ENCODE results near the gene IGFBP7.
A peak's percentile ranks its signal among the peaks of the same experiment; 100 is the strongest.

DNA sequence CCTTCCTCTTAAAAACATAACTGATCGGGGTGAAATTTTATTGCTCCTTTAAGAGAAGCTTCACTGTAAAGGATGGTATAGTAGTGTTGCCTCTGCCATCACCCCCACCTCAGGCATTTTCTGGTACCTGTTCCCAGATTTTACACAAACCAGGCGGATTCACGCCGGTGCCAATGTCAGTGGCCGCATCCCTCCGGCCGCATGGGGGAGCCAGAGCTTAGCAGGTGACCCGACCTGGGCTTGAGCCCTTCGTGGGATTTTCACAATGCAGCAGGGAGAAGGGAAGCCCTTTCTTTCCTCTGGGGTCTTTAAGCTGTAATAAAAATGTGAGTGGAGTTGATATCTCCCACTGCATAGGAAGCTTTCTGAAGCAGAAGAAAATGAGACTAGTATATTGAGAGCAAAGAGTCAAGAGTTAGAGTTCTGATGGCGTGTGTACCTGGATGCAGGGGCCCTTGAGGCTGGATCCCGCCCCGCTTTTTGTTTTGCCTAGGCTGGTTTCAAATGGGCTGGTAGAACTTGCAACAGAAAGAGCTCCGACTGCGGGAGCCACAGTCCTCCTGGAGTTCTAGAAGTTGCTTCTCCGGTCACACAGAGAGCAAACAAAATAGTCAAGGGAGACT is 72.1 kb downstream of the IGFBP7 start:
- TF ChIP-seq, protein P1, sequence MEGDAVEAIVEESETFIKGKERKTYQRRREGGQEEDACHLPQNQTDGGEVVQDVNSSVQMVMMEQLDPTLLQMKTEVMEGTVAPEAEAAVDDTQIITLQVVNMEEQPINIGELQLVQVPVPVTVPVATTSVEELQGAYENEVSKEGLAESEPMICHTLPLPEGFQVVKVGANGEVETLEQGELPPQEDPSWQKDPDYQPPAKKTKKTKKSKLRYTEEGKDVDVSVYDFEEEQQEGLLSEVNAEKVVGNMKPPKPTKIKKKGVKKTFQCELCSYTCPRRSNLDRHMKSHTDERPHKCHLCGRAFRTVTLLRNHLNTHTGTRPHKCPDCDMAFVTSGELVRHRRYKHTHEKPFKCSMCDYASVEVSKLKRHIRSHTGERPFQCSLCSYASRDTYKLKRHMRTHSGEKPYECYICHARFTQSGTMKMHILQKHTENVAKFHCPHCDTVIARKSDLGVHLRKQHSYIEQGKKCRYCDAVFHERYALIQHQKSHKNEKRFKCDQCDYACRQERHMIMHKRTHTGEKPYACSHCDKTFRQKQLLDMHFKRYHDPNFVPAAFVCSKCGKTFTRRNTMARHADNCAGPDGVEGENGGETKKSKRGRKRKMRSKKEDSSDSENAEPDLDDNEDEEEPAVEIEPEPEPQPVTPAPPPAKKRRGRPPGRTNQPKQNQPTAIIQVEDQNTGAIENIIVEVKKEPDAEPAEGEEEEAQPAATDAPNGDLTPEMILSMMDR (IDR thresholded peaks at IDR 0.05) = peak; percentile 44 to 78 (median 57)
- TF ChIP-seq POLR2AphosphoS5 (IDR thresholded peaks at IDR 0.05; ENCODE audit: insufficient read depth in 1 of 2, low read depth in 1 of 2) (peak in 1 of 2 donors; percentile 39), POLR2A (IDR thresholded peaks at IDR 0.05) (no peak)

All from vagina (tissue), 2 donors.